ENCODE measurements around the gene C19orf85.
"Not testable (repeated sequence)": the region's sequence is repeated elsewhere in the genome, so short reads cannot be mapped to it uniquely, and the experiment has no call there.

Gene C19orf85

GRCh38 chr19:55455576-55456235 is 8.8 kb downstream of the C19orf85 start:
- no peak for ATAC-seq

DNA sequence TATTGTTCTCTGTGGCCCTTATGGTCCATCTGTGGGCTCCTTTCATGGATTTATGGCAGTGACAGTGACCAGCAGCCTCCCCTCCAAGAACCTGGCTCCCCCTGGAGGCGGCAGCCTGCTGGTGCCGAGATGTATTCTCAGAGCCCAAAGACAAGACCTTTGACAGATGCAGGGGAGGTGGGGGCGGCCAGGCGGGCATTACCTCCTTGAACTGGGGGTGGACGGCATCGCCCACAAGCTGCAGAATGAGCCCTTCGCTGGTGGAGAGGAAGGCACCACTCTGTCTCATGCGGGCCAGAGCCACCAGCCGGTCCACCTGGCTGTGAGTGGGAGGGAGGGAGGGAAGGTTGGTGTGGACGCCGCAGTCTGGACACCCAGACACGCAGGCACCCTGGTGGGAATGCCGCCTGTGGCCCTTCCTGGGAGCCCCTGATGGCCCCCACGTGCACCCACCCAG is 9.7 kb downstream of the C19orf85 start:
- ATAC-seq = no peak

GRCh38 chr19:55453511-55454260 is 10.9 kb downstream of the C19orf85 start:
- no peak for ATAC-seq

DNA sequence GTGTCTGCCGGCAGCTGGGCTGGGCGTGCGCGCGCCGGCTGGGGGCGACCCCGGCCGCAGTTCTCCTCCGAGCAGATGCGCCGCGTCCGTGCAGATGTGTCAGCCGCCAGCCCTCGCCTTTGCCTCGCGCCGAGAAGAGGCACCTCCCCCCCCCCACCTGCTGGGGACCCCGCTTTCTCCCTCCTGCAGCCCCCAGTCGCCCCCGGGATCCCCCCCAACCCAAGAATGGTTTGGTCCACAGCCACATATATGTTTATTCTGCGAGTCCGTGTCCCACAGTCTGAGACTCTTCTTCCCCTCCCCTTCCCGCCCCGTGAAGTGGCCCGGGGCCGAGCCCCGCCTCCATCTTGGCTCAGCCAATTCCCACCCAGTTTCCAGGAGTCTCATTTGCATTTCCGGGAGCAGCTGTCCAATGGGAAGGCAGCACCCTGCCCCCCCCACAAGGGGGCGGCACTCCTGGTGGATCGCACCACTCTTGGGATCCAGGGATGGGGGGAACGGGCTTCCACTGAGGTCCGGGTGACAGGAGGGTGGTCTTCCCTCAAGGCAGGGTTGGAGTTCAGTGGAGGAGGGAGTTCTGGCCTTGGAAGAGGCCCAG is 11.7 kb downstream of the C19orf85 start:
- ATAC-seq = peak; percentile 32 to 48

GRCh38 chr19:55451965-55452748 is 12.4 kb downstream of the C19orf85 start:
- ATAC-seq = no peak

- no peak for ATAC-seq
These were observed 13.2 kb downstream of the C19orf85 start for GRCh38 chr19:55451163-55451964.

- no peak for ATAC-seq
These were observed 15.1 kb downstream of the C19orf85 start for GRCh38 chr19:55449469-55449868.

DNA sequence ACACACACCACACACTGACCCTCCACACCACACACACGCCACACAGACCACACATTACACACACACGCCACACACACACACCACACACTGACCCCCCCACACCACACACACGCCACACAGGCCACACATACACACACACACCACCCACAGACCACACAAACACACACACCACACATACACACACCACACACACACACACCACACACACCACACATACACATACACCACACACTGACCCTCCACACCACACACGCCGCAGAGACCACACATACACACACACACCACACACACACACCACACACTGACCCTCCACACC is 16.4 kb downstream of the C19orf85 start:
- not testable (repeated sequence) for ATAC-seq

- ATAC-seq = no peak
These were observed 17.0 kb downstream of the C19orf85 start for GRCh38 chr19:55447421-55448174.

DNA sequence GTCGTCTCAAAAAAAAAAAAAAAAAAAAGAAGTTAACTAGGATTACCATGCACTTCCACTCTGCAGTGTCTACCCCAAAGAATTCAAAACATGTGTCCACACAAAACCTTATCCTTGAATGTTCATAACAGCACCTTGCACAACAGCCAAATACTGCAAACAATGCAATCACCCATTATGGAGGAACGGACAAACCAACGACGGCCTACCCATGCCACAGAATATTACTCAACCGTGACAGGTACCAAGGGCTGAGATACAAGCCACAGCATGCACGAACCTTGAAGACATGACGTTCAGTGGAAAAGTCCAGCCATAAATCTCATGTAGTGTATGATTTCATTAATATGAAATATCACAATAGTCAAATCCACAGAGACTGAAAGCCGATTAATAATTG is 18.5 kb downstream of the C19orf85 start:
- ATAC-seq = no peak

DNA sequence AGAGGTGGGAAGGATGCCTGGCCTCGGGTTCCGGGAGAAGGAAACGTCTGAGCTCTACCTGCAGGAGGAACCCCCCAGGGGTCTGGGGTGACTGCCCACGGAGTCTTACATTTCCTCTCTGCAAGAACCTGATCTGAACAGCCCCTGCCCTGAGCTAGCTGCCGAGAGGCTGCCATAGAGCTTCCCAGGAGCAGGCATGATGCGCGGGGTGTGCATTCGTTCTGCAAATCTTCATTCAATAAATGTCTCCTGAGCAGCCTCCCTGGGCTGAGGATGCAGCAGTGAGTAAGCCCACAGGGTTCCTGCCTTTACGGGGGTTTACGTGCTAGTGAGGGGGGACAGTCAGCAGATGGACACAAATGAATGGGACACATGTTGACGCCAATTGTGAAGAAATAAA is 19.9 kb downstream of the C19orf85 start:
- ATAC-seq = no peak

DNA sequence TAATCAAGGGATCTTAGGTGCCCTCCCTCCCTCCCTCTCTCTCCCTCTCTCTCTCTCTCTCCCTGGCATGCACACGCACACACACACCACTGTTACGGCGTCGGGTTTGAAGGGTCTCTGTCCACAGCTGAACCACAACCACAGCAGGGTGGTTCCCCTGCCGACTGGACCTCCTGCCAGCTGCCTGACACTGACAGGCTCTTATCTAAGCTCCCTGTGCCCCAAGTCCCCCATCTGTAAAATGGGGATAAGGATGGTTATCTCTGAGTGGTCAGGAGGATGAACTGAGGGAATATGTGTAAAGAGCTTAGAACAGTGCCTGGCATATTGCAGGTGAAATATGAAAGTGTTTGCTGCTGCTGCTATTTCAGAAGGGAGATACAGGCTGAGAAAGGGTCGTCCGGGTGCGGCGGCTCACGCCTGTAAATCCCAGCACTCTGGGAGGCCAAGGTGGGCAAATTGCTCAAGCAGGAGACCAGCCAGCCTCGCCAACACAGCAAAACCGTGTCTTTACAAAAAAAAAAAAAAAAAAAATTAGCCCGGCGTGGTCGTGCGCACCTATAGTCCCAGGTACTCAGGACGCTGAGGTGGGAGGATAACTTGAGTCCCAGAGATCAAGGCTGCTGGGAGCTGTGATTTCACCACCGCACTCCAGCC is 20.6 kb downstream of the C19orf85 start:
- ATAC-seq = no peak

DNA sequence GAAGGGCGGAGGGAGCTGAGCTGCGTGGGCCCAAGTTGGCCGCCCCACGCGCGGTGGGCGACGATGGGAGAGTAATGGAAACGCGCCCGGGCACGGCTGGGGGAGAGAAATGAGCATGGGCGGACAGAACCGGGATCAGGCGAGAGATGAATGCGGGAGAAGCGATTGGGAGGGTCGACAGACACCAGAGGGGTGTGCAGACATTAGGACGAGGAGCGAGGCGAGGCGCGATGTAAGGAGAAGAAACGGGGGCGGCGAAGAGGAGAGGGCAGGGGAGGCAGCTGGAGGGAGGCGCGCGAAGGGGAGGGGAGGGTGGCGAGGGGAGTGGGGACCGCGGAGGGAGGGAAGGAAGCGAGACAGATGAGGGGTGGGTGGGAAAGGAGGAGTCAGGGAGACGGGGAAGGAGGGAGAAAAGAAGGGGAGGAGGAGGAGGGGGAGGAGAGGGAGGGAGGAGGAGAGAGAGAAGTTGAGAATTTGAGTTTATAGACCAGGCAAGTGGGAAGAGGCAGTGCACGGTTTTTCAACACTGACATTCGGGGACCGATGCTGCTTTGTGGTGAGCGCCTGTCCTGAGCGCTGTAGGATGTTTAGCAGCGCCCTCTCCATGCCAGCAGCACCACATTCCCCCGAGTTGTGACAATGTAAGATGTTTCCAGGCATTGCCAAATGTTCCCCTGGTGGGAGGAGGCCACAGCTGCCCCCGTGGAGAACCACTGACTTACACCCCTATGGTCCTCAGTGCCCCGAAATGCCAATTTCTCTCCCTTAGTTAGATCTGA is 21.3 kb downstream of the C19orf85 start, which contains the start of gene SHISA7:
SHISA7 (minus strand) TSS at position 256 of the 779 bp plus-strand sequence. CDS start 437 bp downstream, outside the sequence.
- ATAC-seq = no peak

DNA sequence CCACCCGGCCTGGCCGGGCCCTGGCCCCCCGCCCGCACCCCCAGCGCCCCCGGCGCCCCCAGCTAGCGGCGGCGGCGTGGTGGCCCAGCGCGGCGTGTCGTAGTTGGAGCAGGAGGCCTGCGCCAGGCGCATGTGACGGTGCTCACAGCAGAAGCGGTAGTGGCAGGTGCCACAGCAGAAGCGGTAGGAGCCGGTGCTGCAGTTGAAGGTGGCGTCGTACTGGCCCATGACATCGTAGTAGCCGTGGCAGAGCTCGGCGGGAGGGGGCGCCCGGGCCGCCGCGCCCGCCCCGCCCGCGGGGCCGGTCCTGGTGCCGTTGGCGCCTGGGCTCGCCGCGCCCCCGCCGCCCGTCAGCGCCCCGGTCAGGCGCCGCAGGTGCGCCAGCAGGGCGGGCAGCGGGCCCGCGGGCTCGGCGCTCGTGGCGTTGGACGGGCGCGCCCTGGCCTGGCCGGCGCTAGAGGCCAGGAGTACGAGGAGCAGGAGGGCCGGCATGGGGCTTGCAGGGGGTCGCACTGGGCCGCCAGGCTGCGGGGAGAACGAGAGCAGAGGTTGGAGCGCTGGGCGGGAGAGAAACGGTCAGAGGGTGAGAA is 22.1 kb downstream of the C19orf85 start:
- no peak for ATAC-seq

DNA sequence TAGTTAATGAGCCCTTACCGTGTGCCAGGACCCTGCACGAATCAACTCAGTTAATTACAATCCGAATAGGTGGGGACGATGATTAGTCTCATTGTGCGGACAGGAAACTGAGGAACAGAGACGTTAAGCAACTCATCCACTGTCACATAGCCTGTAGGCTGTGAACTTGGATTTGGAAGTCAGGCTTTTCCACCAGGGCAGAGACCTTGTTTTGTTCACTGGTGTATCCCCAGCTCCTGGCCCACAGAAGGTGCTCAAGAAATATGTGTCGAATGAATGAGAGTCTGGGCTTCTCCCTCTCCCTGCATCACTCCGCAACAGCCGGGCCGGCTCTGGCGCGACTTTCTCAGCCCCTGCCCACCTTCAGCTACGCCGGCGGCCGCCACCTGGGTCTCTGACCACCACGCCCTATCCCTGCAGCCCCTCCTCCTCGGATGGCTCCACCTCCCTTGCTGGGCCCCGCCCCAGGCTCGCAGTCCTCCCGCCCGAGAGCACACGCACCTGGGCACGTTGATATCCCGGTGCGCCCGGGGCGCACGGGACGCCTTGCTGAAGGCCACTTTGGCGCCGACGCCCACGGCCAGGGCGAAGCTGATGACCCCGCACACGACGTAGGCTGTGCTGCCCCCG is 22.7 kb downstream of the C19orf85 start:
- ATAC-seq = peak in 1 of 2 donors; percentile 33

- ATAC-seq = no peak
These were observed 23.2 kb downstream of the C19orf85 start for GRCh38 chr19:55441319-55441691.

DNA sequence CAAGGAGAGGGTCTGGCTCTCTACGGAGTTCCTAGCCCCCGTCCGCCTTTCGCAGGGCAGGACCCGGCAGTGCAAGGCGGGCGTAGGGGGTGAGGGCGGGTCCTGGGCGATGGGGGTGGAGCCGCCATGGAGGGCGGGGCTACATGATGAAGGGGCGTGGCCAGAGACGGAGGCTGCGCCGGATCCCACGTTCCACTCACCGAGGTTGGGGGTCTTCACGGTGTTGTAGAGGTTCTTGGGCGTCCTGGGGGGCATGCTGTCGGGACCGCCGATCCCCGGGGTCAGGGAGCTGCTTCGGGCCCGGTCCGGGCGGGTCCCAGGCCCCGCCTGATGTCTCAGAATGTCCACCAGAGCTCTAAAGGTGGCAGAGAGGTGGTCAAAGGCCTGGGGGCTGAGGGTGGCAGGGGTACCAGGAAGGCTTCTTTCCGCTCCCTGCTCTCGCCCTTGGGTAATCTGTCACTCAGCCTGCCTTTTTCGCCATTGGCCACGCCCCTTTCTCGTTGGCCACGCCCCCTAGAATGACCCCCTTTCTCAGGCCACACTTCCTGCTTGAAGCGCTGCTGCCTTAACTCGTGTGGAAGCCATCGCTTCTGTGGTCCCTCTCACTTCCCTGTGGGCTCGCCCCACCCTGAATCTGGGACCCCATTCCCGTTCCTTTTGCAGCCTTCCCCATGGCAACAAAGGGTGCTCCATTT is 24.0 kb downstream of the C19orf85 start:
- ATAC-seq = no peak

DNA sequence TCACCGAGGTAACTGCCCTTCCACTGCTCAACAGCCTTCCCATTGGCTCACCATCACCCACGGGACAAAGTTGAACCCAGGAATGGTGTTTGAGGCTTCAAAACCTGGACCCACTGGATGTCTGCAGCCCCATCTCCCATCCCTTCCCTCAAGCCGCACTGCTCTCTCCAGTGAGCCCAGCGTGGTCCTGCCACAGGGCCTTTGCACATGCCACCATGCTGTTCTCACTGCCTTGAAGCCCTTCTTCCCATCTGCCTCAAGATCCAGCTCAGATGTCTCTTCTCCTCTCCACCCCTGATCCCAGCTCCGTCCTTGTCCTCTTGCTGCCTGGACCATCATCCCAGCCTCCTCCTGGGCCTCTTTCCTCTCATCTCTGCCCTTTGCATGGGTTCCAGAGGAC is 25.5 kb downstream of the C19orf85 start:
- no peak for ATAC-seq

DNA sequence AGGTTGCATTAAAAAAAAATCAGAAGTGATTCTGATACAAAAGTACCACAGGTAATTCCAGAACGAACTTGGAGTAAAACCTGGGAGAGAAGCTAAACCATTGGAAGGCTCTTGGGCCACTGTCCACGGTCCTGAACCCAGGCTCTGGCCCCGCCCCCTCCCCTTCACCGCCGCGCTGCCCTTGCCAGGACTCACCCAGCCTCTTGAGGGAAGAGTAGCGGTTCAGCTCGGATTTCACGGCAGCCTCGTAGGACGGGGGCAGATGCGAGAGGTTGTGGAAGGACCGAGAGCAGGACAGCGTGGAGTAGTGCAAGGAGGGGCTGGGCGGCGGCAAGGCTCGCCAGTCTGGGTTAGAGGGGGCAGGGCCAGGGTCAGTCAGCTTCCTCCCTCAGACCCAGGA is 27.1 kb downstream of the C19orf85 start:
- ATAC-seq = no peak

Data from activated CD4-positive, CD25-positive, alpha-beta regulatory T cell treated with anti-CD3 and anti-CD28 coated beads, Interleukin-2, amount 50 U/mL, for 24 hours (primary cell).